ENCODE data around the gene ADAM11. TPM values are rescaled to one million over a fixed set of nuclear protein-coding genes. Genes with fewer than 3 reads are reported as not detected.

ADAM11 gene
- total RNA-seq, 1 donor from 2014 or later, result 19.0 TPM

GRCh38 chr17:44775838-44776621 is 17.2 kb downstream of the ADAM11 start:
- DNase-seq, result no peak

- no peak for DNase-seq
These were observed 18.0 kb downstream of the ADAM11 start for GRCh38 chr17:44776628-44777393.

- DNase-seq, result no peak
These were observed 18.9 kb downstream of the ADAM11 start for GRCh38 chr17:44777394-44778348.

GRCh38 chr17:44778656-44779210 is 19.9 kb downstream of the ADAM11 start:
- DNase-seq, result no peak

GRCh38 chr17:44779211-44780025 is 20.6 kb downstream of the ADAM11 start:
- peak; percentile 77 for DNase-seq

GRCh38 chr17:44780161-44780560 is 21.4 kb downstream of the ADAM11 start:
- no peak for DNase-seq

GRCh38 chr17:44780845-44781480 is 22.2 kb downstream of the ADAM11 start:
- no peak for DNase-seq

GRCh38 chr17:44781551-44782325 is 22.9 kb downstream of the ADAM11 start:
- no peak for DNase-seq

- DNase-seq, result no peak
These were observed 23.6 kb downstream of the ADAM11 start for GRCh38 chr17:44782326-44782850.

GRCh38 chr17:44785921-44786320 is 27.1 kb downstream of the ADAM11 start:
- no peak for DNase-seq

GRCh38 chr17:44786551-44787081 is 27.8 kb downstream of the ADAM11 start:
- DNase-seq, result peak; percentile 36

GRCh38 chr17:44787271-44787940 is 28.6 kb downstream of the ADAM11 start:
- no peak for DNase-seq

GRCh38 chr17:44788139-44788538 is 29.4 kb downstream of the ADAM11 start:
- no peak for DNase-seq

GRCh38 chr17:44792276-44792675 is 33.5 kb downstream of the ADAM11 start:
- DNase-seq, result no peak

GRCh38 chr17:44793885-44794842 is 35.4 kb downstream of the ADAM11 start:
- DNase-seq, result no peak

GRCh38 chr17:44794851-44795413 is 36.1 kb downstream of the ADAM11 start:
- DNase-seq, result no peak

- DNase-seq, result no peak
These were observed 36.6 kb downstream of the ADAM11 start for GRCh38 chr17:44795421-44795820.

Data from occipital lobe (tissue), 2 donors.